ENCODE results near the gene PRDX1. TPM values are rescaled to one million over a fixed set of nuclear protein-coding genes. Genes with fewer than 3 reads are reported as not detected.
"Not testable (repeated sequence)": the region's sequence is repeated elsewhere in the genome, so short reads cannot be mapped to it uniquely, and the experiment has no call there.

The PRDX1 gene
- total RNA-seq, 1 donor from 2014 or later = 904 TPM

DNA sequence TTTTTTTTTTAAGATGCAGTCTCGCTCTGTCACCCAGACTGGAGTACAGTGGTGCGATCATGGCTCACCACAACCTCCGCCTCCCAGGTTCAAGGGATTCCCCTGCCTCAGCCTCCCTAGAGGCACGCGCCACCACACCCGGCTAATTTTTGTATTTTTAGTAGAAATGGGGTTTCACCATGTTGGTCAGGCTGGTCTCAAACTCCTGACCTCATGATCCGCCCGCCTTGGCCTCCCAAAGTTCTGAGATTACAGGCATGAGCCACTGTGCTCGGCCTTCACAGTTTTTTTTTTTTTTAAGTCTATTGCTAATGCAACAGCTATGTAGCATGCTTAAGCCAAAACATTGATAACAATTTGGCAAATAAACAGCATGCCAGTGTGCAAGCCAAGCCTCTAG is 54.3 kb downstream of the PRDX1 start:
- DNase-seq (ENCODE audit: low read depth in 2 of 2) = not testable (repeated sequence)

DNA sequence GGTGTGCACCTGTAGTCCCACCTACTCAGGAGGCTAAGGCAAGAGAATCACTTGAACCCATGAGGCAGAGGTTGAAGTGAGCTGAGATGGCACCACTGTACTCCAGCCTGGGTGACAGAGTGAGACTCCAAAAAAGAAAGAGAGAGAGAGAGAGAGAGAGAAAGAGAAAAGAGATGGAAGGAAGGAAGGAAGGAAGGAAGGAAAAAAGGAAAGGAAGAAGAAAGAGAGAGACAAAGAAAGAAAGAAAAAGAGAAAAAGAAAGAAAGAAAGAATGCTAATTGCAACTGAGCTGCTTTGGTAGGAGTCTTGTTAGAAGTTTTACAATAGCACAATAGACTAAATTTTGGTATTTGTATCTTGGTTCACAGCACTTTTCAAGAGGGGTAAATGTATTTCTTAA is 56.4 kb downstream of the PRDX1 start:
- DNase-seq (ENCODE audit: low read depth in 2 of 2) = no peak

Other genes with a start within 250 kb of the PRDX1 start
- gene HPDL, start 195.0 kb downstream of the PRDX1 start, total RNA-seq = 0.60 and 1.3 TPM in 2 replicates
- gene TOE1, start 181.7 kb downstream of the PRDX1 start, total RNA-seq = 12.9 and 13.5 TPM in 2 replicates
- gene MUTYH, start 181.4 kb downstream of the PRDX1 start, total RNA-seq = 5.9 and 7.3 TPM in 2 replicates
- 3.3 and 4.6 TPM in 2 replicates for gene TESK2, start 30.7 kb downstream of the PRDX1 start, total RNA-seq
- gene CCDC163, start 21.8 kb downstream of the PRDX1 start, total RNA-seq = 0.44 and 0.60 TPM in 2 replicates
- 1.3 and 1.4 TPM in 2 replicates for gene MMACHC, start 21.6 kb downstream of the PRDX1 start, total RNA-seq
- gene AKR1A1, start 28.9 kb upstream of the PRDX1 start, total RNA-seq = 189 and 290 TPM in 2 replicates
- 55.6 and 67.8 TPM in 2 replicates for gene NASP, start 62.2 kb upstream of the PRDX1 start, total RNA-seq
- 0.22 and 0.60 TPM in 2 replicates for gene CCDC17, start 102.2 kb upstream of the PRDX1 start, total RNA-seq
- gene GPBP1L1, start 164.6 kb upstream of the PRDX1 start, total RNA-seq = 61.0 and 93.5 TPM in 2 replicates
- gene TMEM69, start 166.3 kb upstream of the PRDX1 start, total RNA-seq = 9.3 and 13.1 TPM in 2 replicates
- gene IPP, start 228.8 kb upstream of the PRDX1 start, total RNA-seq = 3.7 and 4.4 TPM in 2 replicates